ENCODE measurements around the gene SCFD2. TPM values are rescaled to one million over a fixed set of nuclear protein-coding genes. Genes with fewer than 3 reads are reported as not detected.

Gene SCFD2
- total RNA-seq, 1 donor from 2014 or later = 22.8 TPM

- no peak overlapping the region for H3K4me3 ChIP-seq
- H3K4me1 ChIP-seq = no peaks in the 10 kb centered on the region
- no peak for DNase-seq (ENCODE audit: low spot score in 2 of 2)
- H3K27ac ChIP-seq = no peak overlapping the region
- no peaks in the 10 kb centered on the region for H3K36me3 ChIP-seq
- intact Hi-C loops (cut with DNase I) = no loop called here
- H3K9me3 ChIP-seq = no peaks in the 10 kb centered on the region
- TF ChIP-seq CTCF (IDR thresholded peaks at IDR 0.05) = no peak
- no peaks in the 10 kb centered on the region for H3K27me3 ChIP-seq
Measured at GRCh38 chr4:52951016-52951415, 414.8 kb downstream of the SCFD2 start.

GRCh38 chr4:52950226-52950625 lies 415.6 kb downstream of the SCFD2 start:
- no peak for TF ChIP-seq CTCF (IDR thresholded peaks at IDR 0.05)
- Histone ChIP-seq H3K36me3 (no peaks in the 10 kb centered on the region), H3K27me3 (no peaks in the 10 kb centered on the region), H3K27ac (no peak overlapping the region), H3K9me3 (no peaks in the 10 kb centered on the region), H3K4me1 (no peaks in the 10 kb centered on the region), H3K4me3 (no peak overlapping the region)
- no peak for DNase-seq (ENCODE audit: low spot score in 2 of 2)
- intact Hi-C loops (cut with DNase I) = no loop called here

- Histone ChIP-seq H3K27ac (no peak overlapping the region), H3K9me3 (no peaks in the 10 kb centered on the region), H3K27me3 (no peaks in the 10 kb centered on the region), H3K4me1 (no peaks in the 10 kb centered on the region), H3K36me3 (no peaks in the 10 kb centered on the region), H3K4me3 (no peak overlapping the region)
- TF ChIP-seq CTCF (IDR thresholded peaks at IDR 0.05) = no peak
- intact Hi-C loops (cut with DNase I) = no loop called here
- DNase-seq (ENCODE audit: low spot score in 2 of 2) = no peak
Measured at GRCh38 chr4:52949336-52949735, 416.5 kb downstream of the SCFD2 start.

- no peak for TF ChIP-seq CTCF (IDR thresholded peaks at IDR 0.05)
- no peak for DNase-seq (ENCODE audit: low spot score in 2 of 2)
- no peak overlapping the region for H3K4me3 ChIP-seq
- intact Hi-C loops (cut with DNase I) = no loop called here
- no peaks in the 10 kb centered on the region for H3K27me3 ChIP-seq
- H3K4me1 ChIP-seq = no peaks in the 10 kb centered on the region
- no peaks in the 10 kb centered on the region for H3K36me3 ChIP-seq
- H3K9me3 ChIP-seq = no peaks in the 10 kb centered on the region
- no peak overlapping the region for H3K27ac ChIP-seq
Measured at GRCh38 chr4:52948057-52948423, 417.8 kb downstream of the SCFD2 start.

- intact Hi-C loops (cut with DNase I) = no loop called here
- no peak for DNase-seq (ENCODE audit: low spot score in 2 of 2)
- Histone ChIP-seq H3K27ac (no peak overlapping the region), H3K27me3 (no peaks in the 10 kb centered on the region), H3K4me3 (no peak overlapping the region), H3K36me3 (no peaks in the 10 kb centered on the region), H3K4me1 (no peaks in the 10 kb centered on the region), H3K9me3 (no peaks in the 10 kb centered on the region)
- no peak for TF ChIP-seq CTCF (IDR thresholded peaks at IDR 0.05)
Measured at GRCh38 chr4:52947401-52948056, 418.3 kb downstream of the SCFD2 start.

GRCh38 chr4:52946855-52947254 lies 419.0 kb downstream of the SCFD2 start:
- no peak overlapping the region for H3K27ac ChIP-seq
- no peak for DNase-seq (ENCODE audit: low spot score in 2 of 2)
- intact Hi-C loops (cut with DNase I) = no loop called here

More at GRCh38 chr4:52946855-52947254, 419.0 kb downstream of the SCFD2 start:
- no peaks in the 10 kb centered on the region for H3K27me3 ChIP-seq
- TF ChIP-seq CTCF (IDR thresholded peaks at IDR 0.05) = no peak
- no peaks in the 10 kb centered on the region for H3K4me1 ChIP-seq
- H3K36me3 ChIP-seq = no peaks in the 10 kb centered on the region
- no peaks in the 10 kb centered on the region for H3K9me3 ChIP-seq
- no peak overlapping the region for H3K4me3 ChIP-seq
